ENCODE measurements around the gene LRBA.
A peak's percentile ranks its signal among the peaks of the same experiment; 100 is the strongest.
"Not testable (repeated sequence)": the region's sequence is repeated elsewhere in the genome, so short reads cannot be mapped to it uniquely, and the experiment has no call there.

The LRBA gene

DNA sequence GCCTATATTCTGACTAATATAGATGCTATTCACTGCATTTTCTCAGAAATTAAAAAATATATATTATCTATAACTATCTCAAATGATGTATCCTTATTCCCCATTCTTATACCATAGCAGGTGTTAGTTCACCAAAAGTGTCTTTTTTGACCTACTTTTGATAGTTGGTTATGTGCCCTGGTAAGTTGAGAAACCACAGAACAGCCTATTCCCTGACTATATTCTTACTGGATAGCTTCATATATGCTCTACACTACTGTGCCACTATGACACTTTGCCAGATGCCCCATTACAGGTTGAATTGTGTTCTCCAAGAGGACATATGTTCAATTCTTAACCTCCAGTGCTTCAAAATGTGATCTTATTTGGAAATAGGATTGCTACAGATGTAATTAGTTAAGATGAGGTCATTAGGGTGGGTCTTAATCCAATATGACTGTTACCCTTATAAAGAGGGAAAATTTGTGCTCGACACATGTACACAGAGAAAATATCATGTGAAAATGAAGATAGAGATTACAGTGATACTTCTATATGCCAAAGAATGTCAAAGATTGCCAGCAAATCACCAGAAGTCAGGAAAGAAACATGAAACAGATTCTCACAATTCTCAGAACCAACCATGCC is 76.1 kb downstream of the LRBA start:
- DNase-seq: peak in 1 of 2 experiments; percentile 30

DNA sequence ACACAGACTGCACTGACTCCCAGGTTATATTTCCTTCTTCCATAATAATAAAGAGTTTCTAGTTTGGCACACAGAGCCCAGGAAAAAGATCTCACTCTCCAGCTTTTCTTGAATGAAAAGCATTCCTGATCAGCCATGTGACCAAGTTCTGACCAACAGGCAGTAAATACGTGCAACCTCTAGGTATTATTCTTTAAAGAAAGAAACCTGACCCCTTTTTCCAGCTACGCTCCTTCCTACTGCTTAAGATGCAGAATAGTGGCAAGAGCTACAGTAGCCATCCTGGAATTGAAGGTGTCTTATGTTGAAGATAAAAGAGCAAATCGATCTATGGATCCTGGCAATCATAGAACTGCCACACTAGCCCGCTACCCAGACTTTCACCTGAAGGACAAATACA is 76.7 kb downstream of the LRBA start:
- no peak for DNase-seq

DNA sequence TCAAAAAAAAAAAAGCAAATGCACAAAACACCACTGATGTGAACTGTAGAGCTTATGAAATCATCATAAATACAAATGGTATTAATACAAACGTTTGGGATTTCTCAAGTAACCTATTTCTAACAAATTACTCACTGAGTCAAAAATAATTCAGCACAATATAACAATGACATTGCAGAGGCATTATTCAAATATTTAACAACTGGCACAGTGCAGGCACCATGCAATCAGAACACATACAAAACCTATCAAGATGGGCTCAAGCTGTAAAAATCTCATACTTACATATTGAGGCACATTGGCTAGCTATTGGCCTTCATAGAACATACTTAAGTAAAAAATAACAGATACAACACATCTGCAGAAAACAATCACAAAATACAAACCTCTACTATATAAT is 81.1 kb downstream of the LRBA start:
- DNase-seq: no peak

DNA sequence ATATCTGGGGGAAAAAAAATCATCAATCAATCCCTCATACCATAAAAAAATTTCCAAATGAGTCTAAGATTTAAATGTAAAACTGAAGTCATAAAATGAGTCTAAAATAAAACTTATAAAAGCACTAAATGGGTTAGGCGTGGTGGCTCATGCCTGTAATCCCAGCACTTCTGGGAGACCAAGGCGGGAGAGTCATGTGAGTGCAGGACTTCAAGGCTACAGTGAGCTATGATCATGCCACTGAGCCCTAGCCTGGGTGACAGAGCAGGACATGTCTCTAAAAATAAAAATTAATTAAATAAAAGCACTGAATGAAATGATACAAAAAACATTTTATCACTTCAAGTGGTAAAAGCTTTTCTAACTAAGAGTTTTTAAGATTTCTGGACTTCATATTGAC is 83.3 kb downstream of the LRBA start:
- DNase-seq: no peak

DNA sequence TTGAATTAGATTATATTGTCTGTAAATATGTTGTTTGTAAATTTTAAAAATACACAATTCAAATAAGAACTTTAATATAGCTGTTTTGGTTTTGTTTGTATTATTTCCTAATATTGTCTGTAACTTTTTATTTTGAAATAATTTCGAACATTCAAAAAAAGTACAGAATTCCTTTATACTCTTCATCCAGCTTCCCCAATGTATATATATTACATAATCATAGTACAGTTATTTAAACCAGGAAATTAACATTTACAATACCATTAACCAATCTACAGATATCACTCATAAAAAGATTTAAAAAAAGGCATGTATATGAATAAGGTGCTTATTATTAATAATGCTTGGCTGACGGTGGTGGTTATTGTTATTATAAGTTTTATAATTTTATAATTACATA is 84.1 kb downstream of the LRBA start:
- no peak for DNase-seq

DNA sequence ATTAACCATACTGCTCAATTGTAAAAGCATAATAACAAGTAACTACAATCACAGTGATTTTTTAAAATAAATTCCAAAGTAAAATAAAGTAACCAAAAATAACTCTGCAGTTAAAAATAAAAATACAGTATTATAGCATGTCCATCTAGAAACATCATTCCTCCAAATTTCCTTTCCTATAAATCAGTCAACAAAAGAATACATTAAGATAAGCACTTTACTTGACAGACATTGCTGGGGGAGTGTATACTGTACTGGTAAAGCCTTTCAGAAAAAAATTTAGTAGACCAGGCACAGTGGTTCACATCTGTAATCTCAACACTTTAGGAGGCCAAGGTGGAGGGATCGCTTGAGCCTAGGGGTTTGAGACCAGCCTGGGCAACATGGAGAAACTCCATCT is 91.1 kb downstream of the LRBA start:
- DNase-seq: no peak

DNA sequence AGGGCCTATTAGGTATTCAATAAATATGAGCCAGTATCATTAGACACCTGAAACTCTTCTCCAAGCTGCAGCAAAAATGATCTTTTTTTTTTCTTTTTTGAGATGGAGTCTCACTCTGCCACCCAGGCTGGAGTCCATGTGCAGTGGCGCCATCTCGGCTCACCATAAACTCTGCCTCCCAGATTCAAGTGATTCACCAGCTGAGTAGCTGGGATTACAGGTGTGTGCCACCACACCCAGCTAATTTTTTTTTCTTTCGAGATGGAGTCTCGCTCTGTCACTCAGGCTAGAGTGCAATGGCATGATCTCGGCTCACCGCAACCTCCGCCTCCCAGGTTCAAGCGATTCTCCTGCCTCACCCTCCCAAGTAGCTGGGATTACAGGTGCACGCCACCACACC is 93.6 kb downstream of the LRBA start:
- not testable (repeated sequence) for DNase-seq

DNA sequence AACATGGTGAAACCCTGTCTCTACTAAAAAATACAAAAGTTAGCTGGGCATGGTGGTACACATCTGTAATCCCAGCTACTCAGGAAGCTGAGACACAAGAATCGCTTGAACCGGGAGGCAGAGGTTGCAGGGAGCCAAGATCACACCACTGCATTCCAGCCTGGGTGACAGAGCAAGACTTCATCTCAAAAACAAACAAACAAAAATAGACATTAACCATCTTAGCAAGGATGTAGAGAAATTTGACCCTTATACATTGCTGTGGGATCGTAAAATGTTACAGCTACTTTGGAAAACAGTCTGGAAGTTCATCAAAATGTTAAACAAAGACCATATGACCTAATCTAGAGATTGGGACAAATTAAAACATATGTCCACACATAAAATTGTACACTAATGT is 96.5 kb downstream of the LRBA start:
- DNase-seq: not testable (repeated sequence)

DNA sequence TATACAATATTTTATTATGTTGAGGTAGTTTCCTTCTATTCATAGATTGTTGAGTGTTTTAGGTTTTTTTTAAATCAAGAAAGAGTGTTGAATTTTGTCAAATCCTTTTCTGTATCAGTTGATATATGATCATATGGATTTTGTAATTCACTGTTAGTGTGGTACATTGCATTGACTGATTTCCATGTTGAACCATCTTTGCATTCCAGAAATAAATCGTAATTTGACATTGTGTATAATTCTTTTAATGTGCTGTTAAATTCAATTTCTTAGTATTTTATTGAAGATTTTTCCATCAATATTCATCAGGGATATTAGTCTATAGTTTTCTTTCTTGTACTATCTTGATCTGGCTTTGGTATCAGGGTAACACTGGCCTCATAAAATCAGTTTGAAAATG is 103.8 kb downstream of the LRBA start:
- no peak for DNase-seq

DNA sequence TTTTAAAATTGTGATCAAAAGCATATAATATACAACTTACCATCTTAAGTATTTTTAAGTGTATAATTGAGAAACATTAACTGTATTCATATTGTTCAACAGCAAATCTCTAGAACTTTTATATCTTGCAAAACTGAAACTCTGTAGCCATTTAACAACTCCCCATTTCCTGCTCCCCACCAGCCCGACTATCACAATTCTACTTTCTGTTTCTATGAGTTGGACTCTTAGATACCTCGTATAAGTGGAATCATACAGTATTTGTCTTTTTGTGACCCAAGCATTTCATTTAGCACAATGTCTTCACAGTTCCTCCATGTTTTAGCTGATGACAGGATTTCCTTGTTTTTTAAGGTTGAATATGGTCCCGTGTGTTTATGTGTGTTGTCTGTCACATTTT is 106.0 kb downstream of the LRBA start:
- no peak for DNase-seq

DNA sequence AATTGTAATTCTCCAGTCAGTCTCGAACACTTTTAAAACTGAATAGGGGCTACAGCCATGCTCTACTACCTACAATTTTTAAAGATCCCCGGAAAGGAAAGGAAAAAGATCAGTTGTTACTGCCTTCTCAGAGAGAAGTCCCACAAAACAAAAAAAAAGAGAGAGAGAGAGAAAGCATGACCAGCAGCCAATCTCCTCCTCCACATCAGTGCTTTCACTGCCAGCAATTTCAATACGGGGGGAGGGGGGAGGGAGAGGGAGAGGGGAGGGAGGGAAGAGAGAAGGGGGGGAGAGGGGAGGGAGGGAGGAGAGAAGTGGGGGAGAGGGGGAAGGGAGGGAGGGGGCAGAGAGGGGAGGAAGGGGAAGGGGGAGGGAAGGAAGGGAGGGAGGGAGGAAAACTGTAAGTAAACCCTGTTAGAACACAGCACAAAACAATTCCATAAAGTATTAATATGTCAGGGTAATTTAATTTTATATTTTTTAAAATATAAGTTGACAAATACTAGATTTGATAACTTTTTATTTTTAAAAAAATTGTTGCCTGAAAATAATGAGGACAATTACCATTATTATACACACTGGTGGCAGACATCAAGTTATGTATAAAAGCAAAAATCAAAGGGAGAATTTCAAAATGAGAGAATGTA is 108.0 kb downstream of the LRBA start:
- no peak for DNase-seq

DNA sequence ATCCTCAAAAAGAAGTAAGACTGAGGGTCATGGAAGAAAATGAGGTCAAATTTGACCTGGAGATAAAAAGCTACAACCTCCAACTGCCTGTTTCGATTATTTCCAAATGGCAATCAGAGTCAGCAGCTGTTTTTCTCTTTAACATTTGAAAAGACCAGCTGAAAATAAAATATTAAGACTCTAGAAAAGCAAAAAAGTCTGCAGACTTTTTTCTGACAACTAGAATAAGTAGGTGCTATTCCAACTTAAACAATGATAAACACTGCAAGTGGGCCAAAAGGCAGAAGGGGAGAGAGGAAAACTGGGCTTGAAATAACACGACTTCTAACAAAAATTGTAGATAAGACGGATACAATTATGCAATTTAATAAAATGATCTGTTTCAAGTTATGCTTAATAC is 110.4 kb downstream of the LRBA start:
- DNase-seq: no peak

DNA sequence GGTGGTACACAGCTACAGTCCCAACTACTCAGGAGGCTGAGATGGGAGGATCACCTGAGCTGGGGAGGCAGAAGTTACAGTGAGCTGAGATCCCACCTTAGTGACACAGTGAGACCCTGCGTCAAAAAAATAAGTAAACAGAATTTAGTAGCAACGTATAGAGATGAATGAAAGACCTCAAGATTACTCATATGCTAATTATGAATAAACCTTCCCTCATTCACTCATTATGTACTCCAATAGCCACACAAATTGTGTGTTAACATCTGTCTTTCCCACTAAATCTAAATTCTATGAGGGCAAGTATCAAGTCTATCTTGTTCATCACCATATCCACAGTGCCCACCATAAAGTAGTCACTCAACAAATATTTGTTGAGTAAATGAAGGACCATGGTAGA is 111.5 kb downstream of the LRBA start:
- no peak for DNase-seq

DNA sequence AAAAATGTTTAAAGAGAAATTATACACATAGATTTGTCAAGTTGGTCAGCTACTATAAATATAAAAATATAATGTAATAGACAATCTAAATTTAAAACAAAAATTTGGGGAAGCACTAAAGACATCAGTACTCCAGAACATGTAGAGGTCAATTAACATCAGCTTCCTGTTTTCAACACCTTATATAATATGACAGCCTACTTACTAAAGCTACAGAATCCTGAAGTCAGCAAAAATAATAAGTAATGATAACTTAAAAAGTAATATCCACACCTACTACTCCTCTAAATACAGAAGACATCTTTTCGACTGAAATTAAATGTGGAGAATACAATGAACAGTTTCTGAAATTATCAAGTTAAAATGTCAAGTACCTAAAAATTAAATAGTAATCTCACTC is 118.6 kb downstream of the LRBA start:
- no peak for DNase-seq

DNA sequence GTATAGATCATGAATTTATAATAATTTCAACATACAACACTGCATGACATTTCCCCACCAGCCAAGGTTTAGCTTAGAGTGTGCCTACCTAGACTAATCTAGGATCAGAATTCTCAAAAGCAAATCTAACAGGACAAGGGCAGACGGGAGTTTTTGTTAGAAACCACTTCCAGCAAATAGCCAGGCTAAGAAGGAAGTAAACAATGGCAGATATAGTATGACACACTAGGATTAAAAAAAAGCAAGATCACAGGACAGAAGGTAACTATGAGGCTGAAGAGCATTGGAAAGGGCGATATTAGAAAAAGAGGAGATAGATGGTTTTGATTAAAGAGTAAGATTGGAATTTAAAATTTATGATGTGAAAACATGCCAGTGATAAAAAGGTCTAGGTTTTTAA is 124.8 kb downstream of the LRBA start:
- DNase-seq: no peak

DNA sequence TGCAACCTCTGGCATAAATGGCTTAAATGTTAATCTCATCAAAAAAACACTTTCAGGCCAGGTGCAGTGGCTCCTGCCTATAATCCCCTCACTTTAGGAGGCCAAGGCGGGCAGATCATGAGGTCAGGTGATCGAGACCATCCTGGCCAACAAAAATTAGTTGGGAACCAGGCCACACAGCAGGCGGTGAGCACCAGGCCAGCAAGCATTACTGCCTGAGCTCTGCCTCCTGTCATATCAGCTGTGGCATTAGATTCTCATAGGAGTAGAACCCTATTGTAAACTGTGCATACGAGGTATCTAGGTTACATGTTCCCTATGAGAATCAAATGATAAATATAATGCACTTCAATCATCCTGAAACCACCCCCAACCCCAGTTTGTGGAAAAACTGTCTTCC is 125.8 kb downstream of the LRBA start:
- peak in 1 of 2 experiments; percentile 1 for DNase-seq

DNA sequence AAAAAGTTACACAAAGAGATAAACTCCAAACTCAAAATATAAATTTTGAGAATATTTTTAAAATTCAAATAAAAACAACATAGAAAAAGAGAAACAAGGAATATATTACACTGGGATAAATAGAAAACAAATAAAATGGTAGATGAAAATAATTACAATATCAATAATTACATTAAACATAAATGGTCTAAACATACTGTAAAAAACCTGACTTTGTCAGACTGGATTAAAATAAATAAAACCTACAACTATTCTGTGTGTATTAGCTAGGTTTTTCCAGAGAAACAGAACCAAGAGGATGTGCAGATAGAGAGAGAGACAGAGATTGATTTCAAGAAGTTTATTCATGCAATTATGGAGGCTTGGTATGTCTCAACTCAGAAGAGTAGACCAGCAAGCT is 126.5 kb downstream of the LRBA start:
- DNase-seq: no peak

DNA sequence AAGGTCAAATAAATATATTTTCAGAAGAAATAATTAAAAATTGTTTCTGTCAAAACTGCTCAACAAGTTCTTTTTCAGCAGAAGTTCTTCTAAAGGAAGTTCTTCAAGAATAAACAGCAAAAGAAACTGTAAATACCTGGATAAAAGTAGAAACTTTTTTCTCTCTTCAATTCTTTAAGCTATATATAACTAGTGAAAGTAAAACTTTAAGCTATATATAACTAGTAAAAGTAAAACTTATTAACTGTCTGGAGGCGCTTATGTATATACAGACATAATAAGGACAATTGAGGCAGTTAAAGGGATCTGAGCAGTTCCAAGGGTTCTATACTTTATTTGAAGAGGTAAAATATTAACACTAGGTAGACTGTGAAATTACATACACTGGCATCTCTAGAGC is 126.9 kb downstream of the LRBA start:
- DNase-seq: no peak

DNA sequence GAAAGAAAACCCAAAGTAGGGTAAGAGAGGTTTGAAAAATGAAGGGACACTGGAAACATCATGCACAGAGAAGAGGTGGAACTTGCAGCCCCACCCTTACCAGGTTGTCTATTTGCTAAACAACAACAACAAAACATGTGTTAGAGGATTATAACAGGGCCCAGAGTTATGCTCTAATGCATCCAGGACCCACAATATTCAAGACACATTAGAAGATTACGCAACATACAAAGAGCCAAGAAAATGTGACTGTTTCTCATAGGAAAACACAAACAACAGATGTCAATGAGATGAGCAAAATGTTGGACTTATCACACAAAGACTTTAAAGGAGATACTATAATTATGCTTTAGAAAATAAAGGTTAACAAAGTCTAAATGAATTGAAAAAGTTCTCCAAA is 128.5 kb downstream of the LRBA start:
- DNase-seq: peak in 1 of 2 experiments; percentile 35

DNA sequence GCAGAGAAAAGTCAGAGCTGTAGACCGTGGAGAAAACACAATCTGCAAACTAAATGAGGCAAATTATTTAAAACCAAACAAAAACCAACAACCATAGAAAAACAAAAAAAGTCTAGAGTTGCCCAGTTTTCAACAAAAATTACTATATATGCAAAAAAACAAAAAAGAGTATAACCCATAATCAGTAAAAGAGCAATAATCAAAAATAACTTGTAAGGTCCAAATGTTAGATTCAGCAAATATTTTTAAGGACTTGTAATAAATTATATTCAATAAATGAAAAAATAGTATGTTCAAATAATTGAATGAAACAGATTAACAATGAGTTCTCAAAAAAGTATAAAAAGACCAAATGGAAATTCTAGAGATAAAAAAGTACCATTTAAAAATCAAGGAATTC is 130.5 kb downstream of the LRBA start:
- no peak for DNase-seq

DNA sequence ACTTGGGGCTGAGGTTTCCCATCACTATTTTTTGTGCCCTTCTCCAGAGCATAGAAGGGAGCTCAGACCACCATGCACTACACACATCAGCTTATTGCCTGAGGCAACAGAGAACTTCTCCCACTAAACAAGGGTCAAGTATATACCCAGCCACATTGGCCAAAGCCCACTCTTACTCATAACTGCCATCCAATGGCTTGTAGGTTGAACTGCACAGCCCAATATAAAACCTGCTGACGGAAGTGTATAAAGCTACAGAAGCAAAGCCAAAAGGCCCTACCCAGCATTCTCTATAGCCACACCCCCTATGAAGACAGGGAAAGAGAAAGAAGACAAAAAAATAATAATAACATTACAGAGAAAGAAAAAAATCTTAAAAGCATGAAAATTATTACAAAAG is 139.7 kb downstream of the LRBA start:
- no peak for DNase-seq

DNA sequence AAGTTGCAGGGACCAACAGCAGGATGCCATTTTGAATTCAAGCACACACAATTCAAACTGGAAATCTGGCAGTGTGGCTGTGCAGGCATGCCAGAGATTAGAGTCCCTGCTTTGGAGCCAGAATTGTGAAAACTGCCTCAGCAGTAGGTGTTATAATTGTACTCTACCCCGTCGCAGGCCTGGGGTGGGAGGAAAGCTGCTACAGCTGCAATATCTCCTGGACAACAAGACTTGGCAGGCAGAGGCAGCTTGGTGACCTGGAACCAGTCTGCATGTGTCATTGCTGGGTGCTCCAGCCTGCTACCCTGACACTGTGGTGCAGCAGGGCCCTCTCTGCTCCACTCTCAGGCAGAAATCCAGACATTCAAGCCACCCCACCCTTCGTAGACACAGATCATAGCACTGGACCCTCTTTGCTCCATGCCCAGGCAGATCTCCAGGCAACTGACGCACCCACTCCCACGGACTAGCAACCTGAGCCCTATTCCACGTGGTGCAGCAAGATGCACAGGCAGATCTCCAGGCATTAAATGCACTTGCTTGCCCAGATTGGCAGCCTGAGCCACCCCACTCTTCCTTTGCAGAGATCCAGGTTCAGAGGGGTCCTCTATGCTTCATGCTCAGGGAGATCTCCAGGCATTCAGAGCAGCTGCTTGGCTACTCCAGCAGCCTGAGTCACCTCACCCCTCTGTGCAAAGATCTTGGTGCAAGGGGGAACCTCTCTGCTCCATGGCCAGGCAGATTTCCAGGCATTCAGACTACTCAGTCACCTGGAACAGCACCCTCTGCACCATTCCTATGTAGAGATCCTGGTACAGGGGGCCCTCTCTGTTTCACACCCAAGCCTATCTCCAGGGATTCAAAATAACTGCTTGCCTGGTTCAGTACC is 140.5 kb downstream of the LRBA start:
- peak; percentile 20 to 62 for DNase-seq

DNA sequence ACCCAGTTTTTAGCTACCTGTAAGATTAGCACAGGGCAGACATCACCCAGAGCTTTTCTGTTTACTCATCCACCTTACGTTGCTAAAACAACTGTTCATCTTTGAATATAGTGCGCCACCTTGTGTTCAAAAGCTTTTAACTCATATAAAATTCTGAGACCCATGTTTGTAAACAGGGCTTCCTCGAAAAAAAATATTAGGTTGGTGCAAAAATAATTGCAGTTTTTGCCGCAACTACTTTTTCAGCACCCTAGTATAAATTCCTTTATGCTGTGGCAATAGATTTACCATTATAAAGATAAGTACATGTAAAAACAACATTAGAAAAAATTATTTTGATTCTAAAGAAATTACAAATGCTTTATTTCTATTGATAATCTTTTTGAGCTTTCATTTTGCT is 147.9 kb downstream of the LRBA start:
- peak; percentile 77 to 87 for DNase-seq

DNA sequence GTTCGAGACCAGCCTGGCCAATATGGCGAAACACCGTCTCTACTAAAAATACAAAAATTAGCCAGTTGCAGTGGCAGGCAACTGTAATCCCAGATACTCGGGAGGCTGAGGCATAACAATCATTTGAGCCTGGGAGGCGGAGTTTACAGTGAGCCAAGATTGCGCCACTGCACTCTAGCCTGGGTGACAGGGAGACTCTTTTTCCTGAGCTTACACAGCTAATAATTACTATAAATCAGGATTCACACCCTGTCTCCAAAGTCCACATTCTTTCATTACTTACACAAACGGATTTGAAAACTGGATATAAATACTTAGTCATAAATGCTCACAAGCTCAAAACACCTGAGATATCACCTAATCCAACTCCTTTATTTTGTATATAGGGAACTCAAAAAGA is 151.6 kb downstream of the LRBA start:
- no peak for DNase-seq

All from NCI-H446 (cell line).